ENCODE results near the gene GNG4.
A peak's percentile ranks its signal among the peaks of the same experiment; 100 is the strongest.
"Not testable (repeated sequence)": the region's sequence is repeated elsewhere in the genome, so short reads cannot be mapped to it uniquely, and the experiment has no call there.

GNG4 gene

GRCh38 chr1:235646463-235646862, 3.1 kb downstream of the GNG4 start:
- Mint-ChIP-seq H3K4me1 (peaks cover 33% of the 10 kb centered on the region), H3K27me3 (peaks cover 44% of the 10 kb centered on the region), H3K36me3 (ENCODE audit: insufficient read depth) (peaks cover 14% of the 10 kb centered on the region), H3K9me3 (no peaks in the 10 kb centered on the region), H3K27ac (ENCODE audit: low read depth) (no peak overlapping the region), H3K4me3 (no peak overlapping the region)
- ATAC-seq (replicated peaks; ENCODE audit: extremely low read depth, poor library complexity, severe bottlenecking), result no peak
- DNase-seq (ENCODE audit: low spot score in 2 of 2), result no peak

GRCh38 chr1:235644693-235645305, 4.8 kb downstream of the GNG4 start:
- Mint-ChIP-seq H3K4me3 (no peak overlapping the region), H3K36me3 (ENCODE audit: insufficient read depth) (peaks cover 14% of the 10 kb centered on the region), H3K9me3 (no peaks in the 10 kb centered on the region), H3K27ac (ENCODE audit: low read depth) (peak overlapping the region; percentile 95), H3K4me1 (peaks cover 33% of the 10 kb centered on the region), H3K27me3 (peaks cover 33% of the 10 kb centered on the region)
- no peak for ATAC-seq (replicated peaks; ENCODE audit: extremely low read depth, poor library complexity, severe bottlenecking)
- no peak for DNase-seq (ENCODE audit: low spot score in 2 of 2)

GRCh38 chr1:235643837-235644692, 5.5 kb downstream of the GNG4 start:
- Mint-ChIP-seq H3K9me3 (no peaks in the 10 kb centered on the region), H3K4me3 (no peak overlapping the region), H3K27ac (ENCODE audit: low read depth) (peak overlapping the region; percentile 95), H3K4me1 (peaks cover 32% of the 10 kb centered on the region), H3K36me3 (ENCODE audit: insufficient read depth) (peaks cover 13% of the 10 kb centered on the region), H3K27me3 (peaks cover 31% of the 10 kb centered on the region)
- no peak for ATAC-seq (replicated peaks; ENCODE audit: extremely low read depth, poor library complexity, severe bottlenecking)
- DNase-seq (ENCODE audit: low spot score in 2 of 2), result no peak

GRCh38 chr1:235642943-235643371, 6.6 kb downstream of the GNG4 start:
- Mint-ChIP-seq H3K27me3 (peaks cover 20% of the 10 kb centered on the region), H3K36me3 (ENCODE audit: insufficient read depth) (peaks cover 11% of the 10 kb centered on the region), H3K27ac (ENCODE audit: low read depth) (peak overlapping the region; percentile 95), H3K4me3 (peak overlapping the region; percentile 79), H3K9me3 (no peaks in the 10 kb centered on the region), H3K4me1 (peaks cover 23% of the 10 kb centered on the region)
- no peak for ATAC-seq (replicated peaks; ENCODE audit: extremely low read depth, poor library complexity, severe bottlenecking)
- no peak for DNase-seq (ENCODE audit: low spot score in 2 of 2)

GRCh38 chr1:235642011-235642942, 7.3 kb downstream of the GNG4 start:
- H3K4me1 Mint-ChIP-seq, result peaks cover 23% of the 10 kb centered on the region
- ATAC-seq (replicated peaks; ENCODE audit: extremely low read depth, poor library complexity, severe bottlenecking), result peak; percentile 87
- H3K4me3 Mint-ChIP-seq, result peak overlapping the region; percentile 79
- H3K9me3 Mint-ChIP-seq, result no peaks in the 10 kb centered on the region
- peak; percentile 40 to 70 for DNase-seq (ENCODE audit: low spot score in 2 of 2)
- H3K27me3 Mint-ChIP-seq, result peaks cover 15% of the 10 kb centered on the region
- peaks cover 8% of the 10 kb centered on the region for H3K36me3 Mint-ChIP-seq (ENCODE audit: insufficient read depth)
- peak overlapping the region; percentile 95 for H3K27ac Mint-ChIP-seq (ENCODE audit: low read depth)

GRCh38 chr1:235640580-235640979, 9.0 kb downstream of the GNG4 start:
- H3K4me1 Mint-ChIP-seq, result peaks cover 23% of the 10 kb centered on the region
- no peak overlapping the region for H3K27ac Mint-ChIP-seq (ENCODE audit: low read depth)
- peaks cover 8% of the 10 kb centered on the region for H3K36me3 Mint-ChIP-seq (ENCODE audit: insufficient read depth)
- ATAC-seq (replicated peaks; ENCODE audit: extremely low read depth, poor library complexity, severe bottlenecking) (no peak), DNase-seq (ENCODE audit: low spot score in 2 of 2) (no peak)
- no peaks in the 10 kb centered on the region for H3K9me3 Mint-ChIP-seq
- H3K4me3 Mint-ChIP-seq, result no peak overlapping the region
- H3K27me3 Mint-ChIP-seq, result no peaks in the 10 kb centered on the region

- peaks cover 8% of the 10 kb centered on the region for H3K36me3 Mint-ChIP-seq (ENCODE audit: insufficient read depth)
- DNase-seq (ENCODE audit: low spot score in 2 of 2) (no peak), ATAC-seq (replicated peaks; ENCODE audit: extremely low read depth, poor library complexity, severe bottlenecking) (no peak)
- H3K4me3 Mint-ChIP-seq, result no peak overlapping the region
- no peak overlapping the region for H3K27ac Mint-ChIP-seq (ENCODE audit: low read depth)
- peaks cover 1% of the 10 kb centered on the region for H3K27me3 Mint-ChIP-seq
- H3K9me3 Mint-ChIP-seq, result no peaks in the 10 kb centered on the region
- peaks cover 23% of the 10 kb centered on the region for H3K4me1 Mint-ChIP-seq
Observed at GRCh38 chr1:235639226-235640205, 10.1 kb downstream of the GNG4 start.

- H3K36me3 Mint-ChIP-seq (ENCODE audit: insufficient read depth); H3K27ac Mint-ChIP-seq (ENCODE audit: low read depth); H3K9me3 Mint-ChIP-seq; H3K4me3 Mint-ChIP-seq; DNase-seq (ENCODE audit: low spot score in 2 of 2); ATAC-seq (replicated peaks; ENCODE audit: extremely low read depth, poor library complexity, severe bottlenecking): not testable (repeated sequence)
- Mint-ChIP-seq H3K27me3 (peaks cover 10% of the 10 kb centered on the region), H3K4me1 (peaks cover 22% of the 10 kb centered on the region)
Observed at GRCh38 chr1:235638612-235639011, 11.0 kb downstream of the GNG4 start.

- Mint-ChIP-seq H3K27ac (ENCODE audit: low read depth) (no peak overlapping the region), H3K9me3 (no peaks in the 10 kb centered on the region), H3K27me3 (peaks cover 11% of the 10 kb centered on the region), H3K4me1 (peaks cover 15% of the 10 kb centered on the region), H3K36me3 (ENCODE audit: insufficient read depth) (peaks cover 4% of the 10 kb centered on the region), H3K4me3 (no peak overlapping the region)
- DNase-seq (ENCODE audit: low spot score in 2 of 2) (no peak), ATAC-seq (replicated peaks; ENCODE audit: extremely low read depth, poor library complexity, severe bottlenecking) (no peak)
Observed at GRCh38 chr1:235637756-235638534, 11.6 kb downstream of the GNG4 start.

GRCh38 chr1:235635938-235636662, 13.5 kb downstream of the GNG4 start:
- Mint-ChIP-seq H3K27me3 (peaks cover 11% of the 10 kb centered on the region), H3K9me3 (no peaks in the 10 kb centered on the region), H3K4me3 (no peak overlapping the region), H3K36me3 (ENCODE audit: insufficient read depth) (peaks cover 2% of the 10 kb centered on the region), H3K27ac (ENCODE audit: low read depth) (no peak overlapping the region), H3K4me1 (no peaks in the 10 kb centered on the region)
- no peak for DNase-seq (ENCODE audit: low spot score in 2 of 2)
- no peak for ATAC-seq (replicated peaks; ENCODE audit: extremely low read depth, poor library complexity, severe bottlenecking)
